SU-DHL-6 (cell line): ENCODE data around the gene ANAPC2.

Experiments
- CTCF ChIP-seq: fragments of 200-600 bp; sonication (generic); IDR thresholded peaks from one replicate; pipeline ENCODE4 v1.5.1; 2017; ENCODE audit warnings: antibody characterized with exemption, mild to moderate bottlenecking, low read length, moderate library complexity; ENCODE audit not compliant: insufficient read depth, poor library complexity, severe bottlenecking
- EZH2phosphoT487 ChIP-seq: fragments of 200-600 bp; sonication (generic), shearing (Covaris generic); conservative IDR thresholded peaks from 2 replicates; pipeline ENCODE4 v1.6.1; 2018; ENCODE audit warnings: mild to moderate bottlenecking, antibody characterized with exemption, low read length, moderate library complexity, mixed read lengths

GRCh38 chr9:137149942-137150616 lies 38.3 kb downstream of the ANAPC2 start:
- TF ChIP-seq CTCF (no peak), EZH2phosphoT487 (no peak)
